NCI-H2171 (cell line): Measurements from ENCODE around the gene LSG1.
"Not testable (repeated sequence)": the region's sequence is repeated elsewhere in the genome, so short reads cannot be mapped to it uniquely, and the experiment has no call there.

Experiments used
- DNase-seq: peaks from one replicate; lab custom pipeline; 2025; lab: John Stamatoyannopoulos, UW

The LSG1 gene

GRCh38 chr3:194617827-194618226 lies 54.2 kb downstream of the LSG1 start:
- DNase-seq: no peak

- DNase-seq: no peak
These were observed 54.8 kb downstream of the LSG1 start for GRCh38 chr3:194617143-194617671.

- no peak for DNase-seq
These were observed 56.8 kb downstream of the LSG1 start for GRCh38 chr3:194615226-194615625.

- no peak for DNase-seq
These were observed 59.8 kb downstream of the LSG1 start for GRCh38 chr3:194612221-194612620.

- DNase-seq: no peak
These were observed 61.3 kb downstream of the LSG1 start for GRCh38 chr3:194610689-194611088.

GRCh38 chr3:194609601-194610000 lies 62.4 kb downstream of the LSG1 start:
- no peak for DNase-seq

- DNase-seq: no peak
These were observed 63.0 kb downstream of the LSG1 start for GRCh38 chr3:194608981-194609380.

GRCh38 chr3:194607592-194608389 lies 64.2 kb downstream of the LSG1 start:
- no peak for DNase-seq

GRCh38 chr3:194606941-194607340 lies 65.0 kb downstream of the LSG1 start:
- DNase-seq: no peak

GRCh38 chr3:194606163-194606562 lies 65.8 kb downstream of the LSG1 start:
- no peak for DNase-seq

GRCh38 chr3:194605314-194605713 lies 66.7 kb downstream of the LSG1 start:
- not testable (repeated sequence) for DNase-seq

- no peak for DNase-seq
These were observed 67.2 kb downstream of the LSG1 start for GRCh38 chr3:194604837-194605236.

GRCh38 chr3:194604126-194604525 lies 67.9 kb downstream of the LSG1 start:
- no peak for DNase-seq

- DNase-seq: no peak
These were observed 69.3 kb downstream of the LSG1 start for GRCh38 chr3:194602669-194603171.

- DNase-seq: no peak
These were observed 73.0 kb downstream of the LSG1 start for GRCh38 chr3:194598771-194599557.

GRCh38 chr3:194596906-194597305 lies 75.1 kb downstream of the LSG1 start:
- DNase-seq: no peak

GRCh38 chr3:194592798-194593752 lies 78.9 kb downstream of the LSG1 start:
- DNase-seq: no peak
